Left lung (tissue), 10 donors: ENCODE results near the gene MOCS1. TPM values are rescaled to one million over a fixed set of nuclear protein-coding genes. Genes with fewer than 3 reads are reported as not detected.

ENCODE experiments used
- ATAC-seq: fragments of 200-7000 bp; cut with Tn5 transposase; one replicate; pipeline ENCODE4 v1.9.1; 2020; ENCODE audit warnings: moderate library complexity
- DNase-seq, 4 donors: peaks; one replicate each; pipeline ENCODE4 v3.0.0-alpha.2; 2013 to 2020
- H3K27ac ChIP-seq, 2 donors: fragments of 200-600 bp; sonication (generic) in 1 of 2; one replicate each; pipeline versions ENCODE4 v1.5.0 to v1.8.0; 2020 to 2021
- H3K27me3 ChIP-seq, 2 donors: fragments of 200-600 bp; sonication (generic) in 1 of 2; one replicate each; pipeline versions ENCODE4 v1.5.0 to v1.8.0; 2020 to 2021
- H3K36me3 ChIP-seq, 2 donors: fragments of 200-600 bp; sonication (generic) in 1 of 2; one replicate each; pipeline versions ENCODE4 v1.5.0 to v1.8.0; 2020 to 2021
- H3K4me1 ChIP-seq, 2 donors: fragments of 200-600 bp; one replicate each; pipeline ENCODE4 v1.8.0; 2021
- H3K4me3 ChIP-seq, 2 donors: fragments of 200-600 bp; sonication (generic) in 1 of 2; one replicate each; pipeline versions ENCODE4 v1.5.0 to v1.8.0; 2020 to 2021; ENCODE audit warnings: mild to moderate bottlenecking in 1 of 2
- H3K9me3 ChIP-seq, 2 donors: fragments of 200-600 bp; sonication (generic) in 1 of 2; one replicate each; pipeline versions ENCODE4 v1.5.0 to v1.8.0; 2020 to 2021
- intact Hi-C, 2 donors: fragments of 100-400 bp; cut with DNase I; formaldehyde crosslinking; loops; one replicate each; pipeline versions ENCODE4 v1.11.2 to v1.14.2; 2022
- polyA plus RNA-seq, 6 donors: library from polyadenylated mRNA; unstranded; fragments of 120-200 nt; gene quantifications; one replicate each; pipeline ENCODE4 v1.2.1, GENCODE V29; 2013; ENCODE audit not compliant: insufficient read length in 6 of 6
- total RNA-seq, 2 donors: library from RNA; stranded (reverse); fragmentation: NEBNext Ultra II Directional; extraction: Animal tissue kit (Norgen Biotek cat#: 25700); gene quantifications; one replicate each; pipeline ENCODE4 v1.2.1, GENCODE V29; 2021
- TF ChIP-seq, protein P1 (sequence below), 2 donors: fragments of 200-600 bp; sonication (generic) in 1 of 2; IDR thresholded peaks; one replicate each; pipeline versions ENCODE4 v1.5.0 to v1.8.0; 2021; ENCODE audit warnings: antibody characterized with exemption in 2 of 2
- donor health status: DM: no; HTN: yes; CAD: no.
- donor health status: DM: no; HTN: no; CAD: no.

Gene MOCS1
- total and polyA plus RNA-seq, 8 donors = 18.0 to 29.0 (median 23.2) TPM

DNA sequence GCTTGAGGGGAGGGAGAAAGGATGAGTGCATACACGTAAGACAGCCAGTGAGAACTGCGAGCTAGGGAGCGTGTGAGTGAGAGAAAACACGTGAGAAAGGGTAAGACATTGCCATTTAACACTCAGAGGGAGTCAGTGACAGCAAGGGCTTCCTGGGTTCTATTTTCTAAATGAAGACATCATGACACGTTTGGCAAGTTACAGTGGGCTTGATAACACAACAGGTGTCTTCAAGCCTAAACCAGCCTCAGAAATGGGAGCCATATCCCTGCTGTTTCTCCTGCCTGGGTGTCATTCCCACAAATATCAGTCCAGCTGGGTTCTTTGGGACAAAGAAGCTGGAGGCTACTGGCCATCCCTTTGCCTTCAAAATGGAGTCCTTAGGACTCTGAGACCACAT lies 16.9 kb upstream of the MOCS1 start:
- Histone ChIP-seq H3K4me1 (peaks cover 0 to 4% of the 10 kb centered on the region in 2 donors), H3K27ac (no peak overlapping the region), H3K4me3 (no peak overlapping the region), H3K9me3 (no peaks in the 10 kb centered on the region), H3K36me3 (no peaks in the 10 kb centered on the region), H3K27me3 (no peaks in the 10 kb centered on the region)
- intact Hi-C loops = no loop called here
- TF ChIP-seq, protein P1, sequence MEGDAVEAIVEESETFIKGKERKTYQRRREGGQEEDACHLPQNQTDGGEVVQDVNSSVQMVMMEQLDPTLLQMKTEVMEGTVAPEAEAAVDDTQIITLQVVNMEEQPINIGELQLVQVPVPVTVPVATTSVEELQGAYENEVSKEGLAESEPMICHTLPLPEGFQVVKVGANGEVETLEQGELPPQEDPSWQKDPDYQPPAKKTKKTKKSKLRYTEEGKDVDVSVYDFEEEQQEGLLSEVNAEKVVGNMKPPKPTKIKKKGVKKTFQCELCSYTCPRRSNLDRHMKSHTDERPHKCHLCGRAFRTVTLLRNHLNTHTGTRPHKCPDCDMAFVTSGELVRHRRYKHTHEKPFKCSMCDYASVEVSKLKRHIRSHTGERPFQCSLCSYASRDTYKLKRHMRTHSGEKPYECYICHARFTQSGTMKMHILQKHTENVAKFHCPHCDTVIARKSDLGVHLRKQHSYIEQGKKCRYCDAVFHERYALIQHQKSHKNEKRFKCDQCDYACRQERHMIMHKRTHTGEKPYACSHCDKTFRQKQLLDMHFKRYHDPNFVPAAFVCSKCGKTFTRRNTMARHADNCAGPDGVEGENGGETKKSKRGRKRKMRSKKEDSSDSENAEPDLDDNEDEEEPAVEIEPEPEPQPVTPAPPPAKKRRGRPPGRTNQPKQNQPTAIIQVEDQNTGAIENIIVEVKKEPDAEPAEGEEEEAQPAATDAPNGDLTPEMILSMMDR (IDR thresholded peaks at IDR 0.05) = no peak
- ATAC-seq = no peak
- DNase-seq = no peak

DNA sequence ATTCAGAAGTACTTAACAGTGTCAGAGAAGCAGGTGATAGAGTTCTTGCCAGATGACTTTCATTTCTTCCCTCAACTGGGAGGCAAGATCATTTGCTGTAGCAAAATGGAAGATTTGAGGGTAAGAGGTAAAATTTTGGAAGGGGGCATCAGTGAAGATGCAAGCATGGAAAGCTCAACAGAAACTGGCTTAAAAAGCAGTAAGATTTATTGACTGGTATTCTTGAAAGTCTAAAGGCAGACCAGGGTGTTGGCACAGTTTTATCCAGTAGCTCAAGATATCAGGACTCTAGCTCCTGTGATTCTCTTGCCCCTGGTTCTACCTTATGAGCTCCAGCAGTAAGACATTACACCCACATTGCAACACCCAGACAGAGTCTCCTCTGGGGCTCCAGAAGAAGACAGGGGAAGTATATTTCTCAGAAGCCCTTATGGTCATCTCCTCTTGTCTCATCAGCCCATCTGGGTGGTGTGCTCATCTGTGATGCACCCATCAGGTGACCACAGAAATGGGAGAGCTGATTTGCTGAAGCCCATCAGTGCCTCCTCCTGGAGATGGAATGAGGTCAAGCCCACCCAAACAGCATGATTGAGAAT lies 16.0 kb upstream of the MOCS1 start:
- no peak for DNase-seq
- Histone ChIP-seq H3K27ac (no peak overlapping the region), H3K4me1 (peaks cover 0 to 4% of the 10 kb centered on the region in 2 donors), H3K36me3 (no peaks in the 10 kb centered on the region), H3K4me3 (no peak overlapping the region), H3K27me3 (no peaks in the 10 kb centered on the region), H3K9me3 (no peaks in the 10 kb centered on the region)
- intact Hi-C loops = no loop called here
- no peak for ATAC-seq
- TF ChIP-seq, protein P1 (IDR thresholded peaks at IDR 0.05) = no peak

DNA sequence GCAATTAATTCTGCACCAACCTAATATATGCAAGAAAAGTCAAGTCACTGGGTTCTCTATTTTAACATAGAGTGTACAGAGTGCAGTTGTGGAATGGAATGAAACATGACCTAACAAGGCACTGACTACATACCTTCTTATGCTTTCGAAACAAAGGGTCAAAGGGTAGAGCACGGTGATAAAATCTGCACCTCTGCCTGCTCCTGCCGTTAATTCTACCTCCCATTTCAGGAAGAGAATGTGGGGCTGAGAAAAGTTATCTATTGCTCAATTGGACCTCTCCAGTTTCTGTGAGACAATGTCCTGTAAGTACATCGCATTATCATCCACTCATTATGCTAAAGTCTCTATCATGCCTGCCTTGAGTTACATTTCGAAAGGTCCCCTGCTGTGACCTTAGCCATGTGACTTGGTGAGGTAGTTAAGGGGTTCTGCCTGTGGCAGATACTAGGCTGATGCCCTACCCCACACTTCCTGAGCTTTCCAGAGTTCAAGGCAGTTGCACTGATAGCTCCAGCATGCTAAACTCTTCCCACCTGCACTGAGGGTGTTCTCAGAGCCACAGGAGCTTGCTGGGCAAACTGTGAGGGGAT lies 14.0 kb upstream of the MOCS1 start:
- H3K4me3 ChIP-seq = no peak overlapping the region
- TF ChIP-seq, protein P1 (IDR thresholded peaks at IDR 0.05) = no peak
- no peak for ATAC-seq
- H3K27ac ChIP-seq = no peak overlapping the region
- H3K4me1 ChIP-seq = peaks cover 0 to 4% of the 10 kb centered on the region in 2 donors
- intact Hi-C loops = no loop called here
- no peaks in the 10 kb centered on the region for H3K9me3 ChIP-seq
- H3K36me3 ChIP-seq = no peaks in the 10 kb centered on the region
- no peaks in the 10 kb centered on the region for H3K27me3 ChIP-seq
- DNase-seq = no peak

DNA sequence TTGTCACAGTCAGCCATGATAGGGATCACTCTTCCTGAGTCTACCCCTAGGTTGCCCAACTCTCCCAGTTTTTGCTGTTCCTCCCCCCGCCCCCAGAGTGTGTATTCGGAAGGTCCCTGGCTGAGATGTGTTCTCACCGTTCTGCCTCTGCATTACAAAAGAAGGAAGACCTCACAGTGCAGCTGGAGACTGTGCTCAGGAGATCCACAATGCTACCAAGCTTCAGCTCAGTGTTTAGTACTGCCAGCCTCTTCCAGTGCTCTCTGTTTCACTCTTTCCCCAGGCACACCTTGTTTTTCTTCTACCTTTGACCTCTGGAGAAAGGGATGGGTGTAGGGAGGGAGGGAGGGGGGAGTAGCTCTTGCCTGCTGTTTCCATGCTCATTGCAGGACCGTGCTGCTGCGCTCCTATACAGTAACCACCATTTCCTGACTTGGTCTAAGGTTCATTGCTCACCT lies 13.4 kb upstream of the MOCS1 start:
- Histone ChIP-seq H3K27me3 (no peaks in the 10 kb centered on the region), H3K36me3 (no peaks in the 10 kb centered on the region), H3K27ac (no peak overlapping the region), H3K9me3 (no peaks in the 10 kb centered on the region), H3K4me1 (peaks cover 0 to 4% of the 10 kb centered on the region in 2 donors), H3K4me3 (no peak overlapping the region)
- intact Hi-C loops = no loop called here
- TF ChIP-seq, protein P1 (IDR thresholded peaks at IDR 0.05) = no peak
- no peak for ATAC-seq
- no peak for DNase-seq

DNA sequence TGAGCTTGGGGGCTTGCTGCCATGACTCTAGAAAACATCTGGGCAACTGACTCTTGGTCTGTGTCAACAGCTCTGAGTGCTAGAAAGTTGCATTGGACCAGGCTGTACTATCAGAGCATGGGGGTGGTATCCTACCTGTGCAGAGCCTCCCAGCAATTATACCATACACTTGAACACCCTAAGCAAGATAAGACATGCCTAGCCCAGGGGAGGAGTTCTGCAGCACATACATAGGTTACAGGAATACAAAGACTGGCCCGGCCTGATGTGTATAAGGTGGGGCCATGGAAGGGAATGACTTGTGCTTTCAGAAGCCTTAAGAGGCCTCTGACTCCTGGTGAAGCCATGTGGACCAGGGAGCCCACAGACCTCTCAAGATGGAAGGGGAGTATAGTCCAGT lies 11.4 kb upstream of the MOCS1 start:
- ATAC-seq = no peak
- H3K27me3 ChIP-seq = no peaks in the 10 kb centered on the region
- TF ChIP-seq, protein P1 (IDR thresholded peaks at IDR 0.05) = no peak
- DNase-seq = no peak
- H3K36me3 ChIP-seq = no peaks in the 10 kb centered on the region
- H3K9me3 ChIP-seq = no peaks in the 10 kb centered on the region
- H3K4me3 ChIP-seq = no peak overlapping the region
- no peaks in the 10 kb centered on the region for H3K4me1 ChIP-seq
- no peak overlapping the region for H3K27ac ChIP-seq
- intact Hi-C loops = no loop called here
